Measurements from ENCODE around the gene SUN5.

The SUN5 gene

DNA sequence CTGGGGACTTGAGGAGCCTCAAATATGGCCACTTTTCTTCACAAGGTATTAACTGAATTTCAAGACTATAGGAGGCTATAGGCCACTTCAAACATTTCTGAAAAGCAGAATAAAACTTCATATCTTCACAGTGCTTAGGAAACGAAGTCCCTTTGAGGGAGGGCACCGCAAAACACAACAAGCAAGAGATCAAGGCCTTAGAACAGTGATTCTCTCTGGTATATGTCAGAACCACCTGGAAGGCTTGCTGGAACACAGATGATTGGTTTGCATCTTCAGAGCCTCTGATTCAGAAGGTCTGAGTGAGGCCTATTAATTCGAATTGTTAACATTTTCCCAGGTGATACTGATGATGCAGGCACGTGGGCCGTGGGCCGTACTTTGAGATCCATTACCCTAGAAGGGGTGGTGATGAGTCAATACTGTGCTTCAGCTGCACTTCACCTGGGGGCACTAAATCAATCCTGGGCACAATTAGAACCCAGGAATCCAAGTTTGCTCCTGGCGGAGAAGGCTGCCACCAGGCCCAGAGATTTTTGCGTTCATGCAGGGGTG lies 10.7 kb downstream of the SUN5 start:
- no peak for DNase-seq

DNA sequence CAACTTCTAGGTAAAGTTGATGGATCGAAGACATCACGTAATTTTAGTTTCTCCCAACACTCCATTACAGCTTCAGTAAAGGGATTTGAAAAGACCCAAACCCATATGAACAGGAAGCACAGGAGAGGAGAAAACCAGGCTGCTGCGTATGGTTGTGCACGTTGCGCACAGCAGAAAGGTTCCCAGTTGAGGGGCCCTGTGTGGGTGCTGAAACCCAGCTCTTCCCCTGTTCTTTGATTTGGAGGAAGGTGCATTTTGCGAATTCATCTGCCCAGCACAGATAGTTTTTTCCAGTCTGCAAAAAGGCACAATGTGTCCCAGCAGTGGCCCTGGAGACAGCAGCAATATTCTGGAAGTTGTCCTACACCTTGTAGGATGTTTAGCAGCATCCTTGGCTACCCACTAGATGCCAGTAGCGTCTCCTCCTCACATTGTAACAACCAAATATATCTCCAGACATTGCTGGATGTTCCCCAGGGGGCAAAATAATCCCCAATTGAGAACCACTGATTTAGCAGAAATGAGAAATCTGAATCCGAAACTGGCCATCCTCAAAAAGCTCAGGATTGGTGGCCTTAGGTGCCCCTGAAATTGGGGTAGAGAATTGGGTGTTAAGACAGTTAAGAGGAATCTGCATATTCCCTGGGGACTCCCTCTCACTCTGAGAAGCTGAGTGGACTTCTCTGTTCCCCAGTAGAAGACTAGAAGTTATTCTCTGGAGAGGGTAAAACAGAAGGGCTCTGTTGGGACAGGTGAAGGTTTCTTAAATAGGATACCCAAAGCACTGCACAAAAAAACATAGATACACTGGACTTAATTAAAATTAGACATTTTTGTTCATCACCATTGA lies 12.2 kb downstream of the SUN5 start:
- DNase-seq, result no peak

DNA sequence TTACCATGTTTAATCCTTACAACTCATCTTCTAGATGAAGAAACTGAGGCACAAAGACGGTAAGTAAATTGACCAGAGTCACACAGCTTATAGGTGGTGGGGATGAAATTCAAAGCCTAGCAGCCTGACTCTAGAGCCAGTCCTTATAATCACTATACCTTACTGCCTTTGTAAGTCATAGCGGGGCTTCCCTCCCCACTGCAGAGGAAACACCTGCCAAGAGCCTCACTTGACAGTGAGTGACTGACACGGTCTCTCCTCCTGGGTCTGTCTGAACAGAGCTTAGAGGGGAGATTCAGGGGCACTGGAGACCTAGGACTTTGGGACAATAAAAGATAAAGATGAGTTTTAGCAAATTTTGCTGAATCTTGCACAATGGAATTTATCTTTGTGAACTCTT lies 12.8 kb downstream of the SUN5 start:
- no peak for DNase-seq

DNA sequence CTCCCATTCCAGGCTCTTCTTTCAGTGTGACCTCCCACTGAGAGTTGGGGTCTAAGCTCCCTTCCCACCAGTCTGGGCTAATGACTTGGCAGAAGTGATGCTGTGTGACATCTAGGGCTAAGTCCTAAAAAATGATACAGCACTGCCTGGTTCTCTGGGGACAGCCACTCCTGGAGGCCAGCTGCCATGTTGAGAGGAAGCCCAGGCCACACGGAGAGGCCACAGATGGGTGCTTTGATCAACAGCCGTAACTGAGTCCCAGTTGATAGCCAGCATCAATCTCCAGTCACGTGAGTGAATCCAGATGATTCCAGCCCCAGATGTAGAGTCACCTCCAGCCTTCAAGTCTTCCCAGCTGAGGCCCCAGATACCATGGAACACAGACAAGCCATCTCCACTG lies 13.8 kb downstream of the SUN5 start:
- DNase-seq, result no peak

DNA sequence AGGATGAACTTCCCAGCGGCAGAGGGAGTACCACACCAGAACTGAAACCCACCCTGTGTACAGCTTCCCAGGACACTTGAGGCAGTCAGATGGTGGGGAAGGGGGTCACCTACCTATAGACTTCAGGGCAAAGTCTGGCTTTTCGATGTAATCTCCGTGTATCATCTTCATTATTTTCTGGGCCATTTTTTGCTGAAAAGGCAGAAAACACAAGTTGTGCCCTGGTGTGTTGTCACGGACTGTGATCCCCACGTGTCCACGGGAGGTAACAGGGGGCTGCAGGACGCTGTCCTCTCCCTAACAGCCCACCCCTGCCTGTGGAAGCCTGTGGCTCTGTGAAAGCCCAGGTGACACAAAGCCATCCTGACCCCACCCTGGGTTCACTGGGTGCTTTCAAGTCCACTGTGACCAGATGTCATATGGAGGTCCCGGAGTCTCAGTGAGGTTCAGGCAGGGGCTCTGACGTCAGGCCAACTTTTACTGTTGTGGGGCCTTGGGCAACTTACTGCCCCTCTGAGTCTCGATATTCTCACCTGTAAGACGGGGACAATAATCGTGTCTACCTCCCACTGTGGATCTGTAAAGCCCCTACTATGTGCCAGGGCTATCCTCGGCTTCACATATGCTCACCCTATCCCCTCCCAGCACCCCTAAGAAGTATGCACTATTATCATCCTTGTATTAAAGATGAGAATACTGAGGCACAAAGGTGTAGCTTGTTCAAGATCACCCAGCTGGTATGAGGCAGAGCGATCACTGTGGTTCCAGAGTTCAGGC lies 14.5 kb downstream of the SUN5 start:
- no peak for DNase-seq

DNA sequence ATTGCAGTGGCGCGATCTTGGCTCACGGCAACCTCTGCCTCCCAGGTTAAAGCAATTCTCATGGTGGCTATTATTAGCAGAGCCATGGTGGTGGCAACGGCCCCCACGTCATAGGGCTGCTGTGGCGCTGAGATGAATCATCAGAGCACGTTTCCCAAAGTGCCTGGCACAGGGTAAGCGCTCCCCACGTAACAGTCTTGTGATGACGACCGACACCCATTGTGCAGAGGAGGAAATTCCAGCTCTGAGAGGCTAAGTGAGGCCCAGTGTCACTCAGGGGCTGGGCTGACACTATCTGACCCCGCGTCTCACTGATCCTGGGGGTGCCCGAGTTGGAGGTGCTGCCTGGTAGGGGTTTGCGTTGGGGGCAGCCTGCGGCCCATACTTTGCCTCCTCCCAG lies 16.2 kb downstream of the SUN5 start:
- DNase-seq, result no peak

DNA sequence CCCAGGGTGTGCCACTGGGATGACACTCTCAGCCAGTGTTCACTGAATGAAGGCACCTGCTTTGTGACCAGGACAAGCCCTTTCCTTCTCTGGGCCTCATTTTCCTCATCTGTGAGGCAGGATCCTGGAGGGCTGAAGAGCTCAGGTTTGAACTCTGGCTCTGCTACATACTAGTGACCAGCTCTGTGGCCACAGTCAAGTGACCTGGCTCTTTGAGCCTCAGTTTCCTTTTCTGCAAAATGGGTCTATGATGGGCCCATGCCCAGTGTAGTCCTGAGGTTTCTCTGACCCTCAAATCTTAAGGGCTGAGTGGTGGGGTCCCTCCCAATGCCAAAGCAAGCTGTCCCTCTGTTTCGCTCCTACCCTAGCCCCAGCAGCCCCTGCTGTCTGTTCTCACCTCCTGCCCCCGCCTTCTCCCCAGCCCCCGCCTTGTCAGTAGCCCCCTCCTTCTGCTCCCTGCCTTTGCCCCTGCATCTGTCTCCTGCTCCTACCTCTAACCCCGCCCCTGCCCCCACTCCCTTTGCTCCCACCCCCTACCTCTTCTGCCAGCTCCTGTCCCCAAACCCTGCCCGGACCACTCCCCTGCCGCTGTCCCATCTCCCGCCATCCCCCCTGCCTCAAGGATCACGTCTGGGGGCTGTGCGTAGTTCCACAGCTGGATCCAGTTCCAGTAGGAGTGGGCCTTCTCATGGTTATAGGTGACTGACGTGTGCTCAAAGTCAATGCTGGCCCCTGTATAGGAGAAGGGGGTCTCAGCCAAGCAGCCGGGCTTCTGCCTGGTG lies 17.0 kb downstream of the SUN5 start:
- no peak for DNase-seq

DNA sequence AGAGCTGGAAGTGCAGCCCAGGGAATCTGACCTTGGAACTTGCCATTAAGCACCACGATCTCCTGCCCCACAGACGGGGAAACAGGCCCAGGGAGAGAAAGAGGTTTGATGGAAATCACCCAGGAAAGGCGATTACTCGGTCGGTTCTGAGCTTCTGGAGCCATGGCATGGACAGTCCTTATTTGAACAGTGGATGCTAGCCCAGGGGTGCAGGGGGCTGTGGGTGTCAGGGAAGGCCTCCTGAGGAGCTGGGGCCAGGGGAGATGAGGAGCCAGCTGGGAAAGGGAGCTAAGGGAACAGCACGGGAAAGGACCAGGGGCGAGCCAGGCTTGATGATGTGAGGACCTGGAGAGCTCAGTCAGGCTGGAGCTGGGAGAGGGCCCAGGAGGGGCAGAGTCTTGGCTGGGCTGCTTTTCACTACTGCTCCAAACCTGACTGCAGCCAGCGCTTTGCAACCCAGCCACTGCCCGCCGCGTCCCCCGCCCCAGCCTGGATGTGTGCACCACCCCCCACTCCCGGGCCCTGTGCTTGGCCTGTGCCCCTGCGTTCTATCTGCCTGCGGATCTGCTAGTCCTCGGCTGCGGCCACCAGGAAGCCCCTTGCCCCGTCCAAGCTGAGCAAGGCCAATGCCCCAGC lies 17.8 kb downstream of the SUN5 start:
- no peak for DNase-seq

DNA sequence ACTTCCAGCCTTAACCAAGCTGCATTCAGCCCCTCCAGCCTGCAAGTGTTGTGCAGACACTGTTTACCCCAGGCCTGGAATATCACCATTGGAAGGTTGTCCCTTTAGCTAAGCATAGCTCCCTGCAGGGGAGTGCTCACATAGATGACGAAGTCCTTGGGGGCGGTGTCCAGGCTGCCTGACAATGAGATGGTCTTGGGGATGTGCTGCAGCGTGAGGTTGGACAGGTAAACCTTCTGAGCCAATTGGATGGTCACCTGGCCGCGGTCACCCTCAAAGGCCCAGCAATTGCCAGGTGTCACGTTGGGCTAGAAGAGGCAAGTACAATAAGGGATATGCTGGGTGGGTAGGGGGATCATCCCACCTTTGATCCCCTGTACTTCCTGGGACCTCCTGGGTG lies 18.6 kb downstream of the SUN5 start:
- no peak for DNase-seq

DNA sequence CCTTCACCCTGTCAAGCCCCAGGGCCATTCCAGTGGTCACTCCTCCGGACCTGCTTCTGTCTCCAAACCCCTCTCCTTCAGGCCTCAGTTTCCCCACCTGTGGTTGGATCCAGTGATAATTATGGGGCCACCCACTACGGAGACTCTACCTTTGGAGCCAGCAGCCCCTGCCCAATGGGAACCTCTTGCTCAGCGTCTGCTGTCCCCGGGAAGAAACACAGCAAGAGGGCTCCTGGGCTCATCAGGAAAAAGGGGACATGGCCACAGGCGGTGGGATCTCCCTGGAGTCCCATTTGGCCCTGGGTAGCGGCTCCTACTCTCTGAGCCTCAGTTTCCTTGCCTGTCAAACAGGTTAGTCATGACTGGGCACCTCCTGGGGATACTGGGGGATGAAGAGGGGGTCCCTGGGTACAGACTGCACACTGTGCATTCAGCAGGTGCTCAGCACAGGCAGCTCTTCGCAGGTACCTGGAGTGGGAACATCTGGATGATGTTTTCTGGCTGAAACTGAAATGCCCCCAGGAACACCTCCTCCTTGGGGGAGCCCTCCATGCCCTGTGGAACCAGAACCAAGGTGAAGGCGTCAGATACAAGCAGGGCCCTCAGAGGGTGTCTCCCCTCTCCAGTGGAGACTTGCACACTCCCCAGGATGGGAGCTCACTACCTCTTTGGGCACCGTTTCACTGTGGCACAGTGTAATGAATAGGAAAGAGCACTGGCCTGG lies 19.4 kb downstream of the SUN5 start:
- no peak for DNase-seq

DNA sequence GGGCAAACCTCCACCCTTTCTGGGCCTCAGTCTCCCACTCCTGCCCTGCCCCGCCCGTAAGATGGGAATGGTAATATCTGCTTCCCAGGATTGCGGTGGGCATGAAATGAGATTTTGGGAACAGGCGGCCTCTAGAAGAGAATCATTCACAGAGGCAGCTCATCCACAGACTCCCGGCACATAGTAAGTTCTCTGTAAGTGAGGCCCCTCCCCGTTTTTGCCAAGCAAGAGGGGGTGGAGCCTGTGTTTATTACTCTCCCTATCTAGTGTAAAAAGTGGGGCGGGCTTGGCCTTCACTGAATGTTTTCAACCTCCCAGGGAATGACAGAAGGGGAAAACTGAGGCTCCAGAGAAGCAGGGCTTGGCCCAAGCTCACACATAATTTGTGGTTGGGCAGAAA lies 20.0 kb downstream of the SUN5 start:
- DNase-seq, result no peak

DNA sequence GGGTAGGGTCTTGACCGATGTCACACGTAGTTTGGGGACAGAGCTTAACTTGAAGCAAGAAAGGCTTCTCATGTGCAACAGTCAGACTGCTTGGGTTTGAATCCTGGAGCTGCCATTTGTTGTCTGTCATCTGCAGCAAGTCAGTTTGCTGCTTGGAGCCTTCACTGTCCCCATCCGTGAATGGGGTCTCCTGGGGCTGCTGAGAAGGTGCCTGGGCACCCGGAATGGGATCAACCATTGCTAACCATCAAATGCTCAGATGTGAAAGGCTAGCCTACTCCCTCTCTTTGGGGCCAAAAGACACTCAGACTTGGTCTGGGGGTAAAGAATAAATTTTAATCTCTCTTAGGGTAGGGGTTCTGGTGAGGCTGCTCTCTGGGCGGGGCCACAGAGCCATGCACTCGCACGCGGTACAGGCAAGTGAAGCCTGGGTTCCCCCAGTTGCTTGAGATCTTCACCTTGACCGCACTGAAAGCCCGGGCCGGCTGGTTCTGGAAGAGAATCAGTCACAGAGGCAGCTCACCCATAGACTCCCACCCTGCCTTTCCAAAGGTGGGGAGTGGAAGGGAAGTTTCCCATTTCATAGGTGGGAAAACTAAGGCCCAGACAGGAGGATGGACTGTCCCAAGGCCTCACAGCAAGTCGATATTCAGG lies 20.6 kb downstream of the SUN5 start:
- no peak for DNase-seq

DNA sequence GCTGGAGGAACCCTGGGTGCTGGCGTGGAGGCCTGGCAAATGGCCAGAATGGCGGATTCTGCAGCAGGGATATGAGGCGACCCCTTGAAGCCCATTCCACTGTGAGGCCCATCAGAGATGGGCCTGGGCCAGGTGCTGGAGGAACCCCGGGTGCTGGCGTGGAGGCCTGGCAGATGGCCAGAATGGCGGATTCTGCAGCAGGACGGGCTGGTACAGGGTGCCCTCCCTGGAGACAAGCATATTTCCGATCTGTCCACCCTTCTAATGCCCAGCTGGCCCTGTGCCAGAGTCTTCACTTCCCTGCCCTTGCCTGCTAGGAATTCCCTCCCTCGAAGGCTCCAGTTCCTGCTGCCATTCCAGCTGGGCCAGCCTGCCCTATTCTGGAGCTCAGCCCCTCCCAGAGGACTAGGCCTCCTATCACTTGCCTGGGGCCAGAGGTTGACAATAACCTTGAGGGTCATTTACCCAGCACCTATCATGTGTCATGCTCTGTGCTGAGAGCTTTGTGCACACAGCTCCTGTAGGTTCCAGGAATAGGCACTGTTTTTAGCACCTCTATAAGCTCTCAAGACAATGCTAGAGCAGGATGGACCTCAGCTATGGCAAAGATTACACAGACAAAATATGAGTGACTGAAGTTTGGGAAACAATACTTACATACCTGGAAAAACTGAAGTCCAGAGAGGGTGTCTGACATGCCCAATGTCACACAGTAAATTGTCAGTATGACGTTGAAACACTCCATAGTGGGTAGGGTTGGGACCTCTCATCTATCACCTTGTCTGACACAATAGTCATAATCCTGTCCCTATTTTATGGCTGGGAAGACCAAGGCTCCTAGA lies 21.4 kb downstream of the SUN5 start:
- DNase-seq, result no peak

DNA sequence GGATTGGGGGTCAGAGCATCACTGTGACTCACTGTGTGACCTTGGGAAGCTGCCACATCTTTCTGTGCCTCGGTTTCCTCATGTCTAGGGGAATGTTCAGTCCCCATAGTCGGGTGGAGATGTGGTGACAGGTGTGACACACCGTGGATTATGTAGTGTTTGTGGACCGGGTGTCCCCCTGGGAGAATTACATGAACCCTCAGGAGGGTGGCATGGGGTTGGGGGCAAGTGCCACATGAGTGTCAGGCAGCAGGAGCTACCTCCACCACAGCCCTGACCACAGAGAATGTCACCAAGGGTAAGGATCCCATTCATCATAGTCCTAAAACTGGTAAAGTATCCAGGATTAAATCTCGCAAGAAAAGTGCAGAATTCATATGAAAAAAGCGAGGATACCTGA lies 23.2 kb downstream of the SUN5 start:
- no peak for DNase-seq

DNA sequence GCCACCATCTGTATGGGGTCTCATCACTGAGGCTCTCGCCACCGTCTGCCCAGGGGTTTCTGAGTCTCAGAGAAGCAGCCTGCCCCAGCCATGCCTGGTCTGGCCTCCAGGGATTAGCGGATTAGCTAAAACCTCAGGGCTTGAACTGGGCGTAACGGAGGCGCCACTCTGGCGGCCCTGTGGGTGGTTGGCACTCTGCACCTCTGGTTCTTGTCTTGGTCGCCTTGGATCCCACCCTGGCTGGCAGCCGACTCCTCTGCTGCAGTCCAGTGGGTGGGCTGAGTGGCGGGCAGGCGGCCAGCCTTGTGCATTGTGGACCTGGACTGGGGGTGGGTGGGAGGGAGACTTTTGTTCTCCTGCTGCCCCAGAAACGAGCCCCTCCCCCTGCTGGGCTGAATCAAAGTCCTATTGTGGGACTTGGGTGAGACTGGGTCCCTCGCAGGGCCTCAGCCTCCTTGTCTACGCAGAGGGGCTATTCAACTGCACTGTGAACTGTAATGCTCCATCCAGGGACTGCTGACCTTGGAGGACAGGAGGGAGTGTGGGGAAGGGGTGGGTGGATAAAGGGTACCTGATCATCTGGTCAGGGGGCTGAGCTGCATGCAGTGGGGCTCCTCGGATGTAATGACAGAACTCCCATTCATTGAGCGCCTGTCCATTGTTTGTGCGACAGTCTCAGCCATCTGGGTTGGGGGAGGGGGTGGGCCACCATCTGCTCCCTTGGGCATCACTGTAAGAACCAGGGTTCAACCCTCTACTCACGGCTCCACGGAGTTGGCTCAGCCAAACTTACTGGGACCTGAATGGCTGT lies 23.9 kb downstream of the SUN5 start:
- DNase-seq, result no peak

DNA sequence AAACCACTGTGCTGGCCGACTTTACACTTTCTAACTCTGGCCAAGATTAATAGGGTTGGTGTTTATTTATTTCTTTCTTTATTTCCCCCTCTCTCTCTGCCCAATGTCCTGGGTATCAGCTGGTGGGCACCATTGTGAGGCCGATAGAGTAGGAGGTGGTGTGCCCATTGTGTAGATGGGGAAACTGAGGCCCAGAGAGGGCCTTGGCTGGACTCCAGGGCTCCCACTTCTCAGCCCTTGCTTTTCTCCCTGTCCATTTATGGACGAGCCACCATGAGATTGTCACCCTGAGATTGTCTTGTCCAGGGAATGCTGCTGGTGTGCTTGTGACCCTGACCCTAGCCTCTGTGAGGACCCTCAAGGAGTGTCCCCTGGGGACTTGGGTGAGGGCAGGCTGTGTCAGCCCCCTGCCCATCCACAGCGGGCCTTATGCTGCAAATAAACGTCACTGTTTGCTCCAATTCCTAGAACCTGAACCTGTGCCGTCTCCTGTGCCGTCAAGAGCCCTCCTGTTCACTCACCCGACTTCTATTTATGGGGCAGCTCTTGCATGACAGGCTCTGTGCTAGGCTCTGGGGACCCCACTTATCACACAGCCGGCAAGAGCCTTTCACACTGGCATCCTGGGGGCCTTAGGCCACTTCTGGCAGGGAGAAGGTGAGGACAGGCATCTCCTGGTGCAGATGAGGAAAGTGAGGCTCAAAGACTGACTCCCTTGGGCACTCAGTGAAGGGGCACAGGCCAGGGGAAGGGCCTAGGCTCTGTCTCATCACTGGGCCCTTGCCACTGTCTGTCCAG lies 24.8 kb downstream of the SUN5 start:
- DNase-seq, result no peak

DNA sequence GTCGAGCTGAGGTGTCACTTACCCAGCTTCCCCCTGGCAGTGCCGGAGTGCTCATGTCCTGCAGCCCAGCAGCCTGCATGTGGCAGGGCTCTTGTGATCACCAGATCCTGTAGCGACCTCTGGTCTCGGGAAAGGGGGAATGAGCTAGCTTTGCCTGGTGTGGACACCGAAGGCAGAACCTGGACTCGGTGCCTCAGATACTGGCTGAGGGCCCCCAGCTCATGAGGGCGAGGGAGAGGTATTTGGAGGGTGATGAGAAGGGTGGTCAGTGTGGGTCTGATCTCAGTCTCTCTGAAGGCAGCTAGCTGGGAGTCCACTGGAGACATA lies 26.3 kb downstream of the SUN5 start:
- no peak for DNase-seq

DNA sequence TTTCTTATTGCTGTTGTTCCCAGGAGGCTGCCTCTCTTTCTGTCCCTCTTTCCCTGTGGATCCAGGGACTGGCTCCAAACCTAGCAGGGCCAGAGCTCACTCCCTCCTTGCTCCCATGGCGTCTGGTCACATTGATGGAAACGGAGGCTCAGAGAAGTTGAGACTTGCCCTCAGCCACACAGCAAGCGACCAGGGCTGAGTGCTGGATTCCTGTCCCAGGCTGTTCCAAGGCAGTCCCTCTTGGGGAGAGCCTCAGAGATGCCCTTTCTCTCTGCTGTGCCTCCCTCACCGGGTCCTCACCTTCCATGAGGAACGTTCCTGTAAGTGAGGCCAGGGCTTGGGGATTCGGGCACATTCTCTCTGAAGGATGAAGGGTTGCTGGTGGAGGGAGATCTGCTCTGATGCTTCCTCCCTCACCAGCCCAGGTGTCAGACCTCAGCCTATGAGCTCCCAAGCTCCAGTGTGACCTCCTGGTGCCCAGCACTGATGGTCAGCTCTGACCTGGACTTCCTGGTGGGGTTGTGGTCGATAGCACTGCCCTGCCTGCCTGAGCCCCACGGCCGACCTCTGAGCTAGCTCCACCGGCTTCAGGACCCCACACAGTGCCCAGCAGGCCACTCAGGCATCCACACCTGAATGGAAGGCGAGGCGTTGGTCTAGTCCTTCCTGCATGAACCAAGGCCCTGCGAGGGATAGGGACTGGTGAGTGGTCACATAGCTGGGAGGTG lies 26.8 kb downstream of the SUN5 start:
- no peak for DNase-seq

All from fibroblast of skin of back (primary cell).